Astrocyte of the spinal cord (primary cell): ENCODE data around the gene SCAF4.

ENCODE experiments used
- DNase-seq: peaks from one replicate; pipeline ENCODE4 v3.0.0; 2011; ENCODE audit warnings: low read depth, low spot score
- H3K4me3 ChIP-seq: 2 replicates; pipeline ENCODE4 v1.5.1; 2011; ENCODE audit warnings: low read depth, mild to moderate bottlenecking, low read length, moderate library complexity
- in situ Hi-C: cut with HindIII; loops from 2 replicates; pipeline ENCODE4 v1.10.0; 2017; ENCODE audit warnings: low sequenced_read_pairs
- TF ChIP-seq, protein P1 (sequence below): IDR thresholded peaks from 2 replicates; pipeline ENCODE4 v1.5.1; 2012; ENCODE audit warnings: low read depth, mild to moderate bottlenecking, low read length, inconsistent platforms

SCAF4 gene

DNA sequence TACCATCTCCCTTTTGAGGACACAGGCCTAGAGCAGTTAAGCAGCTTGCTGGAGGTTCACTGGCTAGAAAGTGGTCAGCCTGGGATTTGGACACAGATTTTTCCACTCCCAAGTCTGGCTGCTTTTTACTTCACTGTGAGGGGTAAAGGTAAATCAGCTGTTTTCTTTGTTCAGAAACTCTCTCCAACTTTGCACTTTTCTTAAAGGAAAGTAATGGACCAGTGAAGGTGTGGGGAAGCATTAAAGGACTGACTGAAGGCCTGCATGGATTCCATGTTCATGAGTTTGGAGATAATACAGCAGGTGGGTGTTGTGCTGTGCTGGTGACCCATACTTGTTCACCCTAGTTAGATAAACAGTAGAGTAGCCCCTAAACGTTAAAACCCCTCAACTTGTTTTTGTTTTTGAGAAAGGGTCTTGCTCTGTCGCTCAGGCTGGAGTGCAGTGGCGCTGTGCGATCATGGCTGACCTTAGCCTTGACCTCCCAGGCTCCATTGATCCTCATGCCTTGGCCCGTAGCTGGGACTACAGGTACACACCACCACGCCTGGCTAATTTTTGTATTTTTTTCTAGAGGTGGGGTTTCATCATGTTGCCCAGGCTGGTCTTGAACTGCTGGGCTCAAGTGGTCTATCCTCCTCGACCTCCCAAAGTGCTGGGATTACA, 68.2 kb downstream of the SCAF4 start:
- no peak overlapping the region for H3K4me3 ChIP-seq
- DNase-seq: no peak
- in situ Hi-C loops: no loop called here
- TF ChIP-seq, protein P1, sequence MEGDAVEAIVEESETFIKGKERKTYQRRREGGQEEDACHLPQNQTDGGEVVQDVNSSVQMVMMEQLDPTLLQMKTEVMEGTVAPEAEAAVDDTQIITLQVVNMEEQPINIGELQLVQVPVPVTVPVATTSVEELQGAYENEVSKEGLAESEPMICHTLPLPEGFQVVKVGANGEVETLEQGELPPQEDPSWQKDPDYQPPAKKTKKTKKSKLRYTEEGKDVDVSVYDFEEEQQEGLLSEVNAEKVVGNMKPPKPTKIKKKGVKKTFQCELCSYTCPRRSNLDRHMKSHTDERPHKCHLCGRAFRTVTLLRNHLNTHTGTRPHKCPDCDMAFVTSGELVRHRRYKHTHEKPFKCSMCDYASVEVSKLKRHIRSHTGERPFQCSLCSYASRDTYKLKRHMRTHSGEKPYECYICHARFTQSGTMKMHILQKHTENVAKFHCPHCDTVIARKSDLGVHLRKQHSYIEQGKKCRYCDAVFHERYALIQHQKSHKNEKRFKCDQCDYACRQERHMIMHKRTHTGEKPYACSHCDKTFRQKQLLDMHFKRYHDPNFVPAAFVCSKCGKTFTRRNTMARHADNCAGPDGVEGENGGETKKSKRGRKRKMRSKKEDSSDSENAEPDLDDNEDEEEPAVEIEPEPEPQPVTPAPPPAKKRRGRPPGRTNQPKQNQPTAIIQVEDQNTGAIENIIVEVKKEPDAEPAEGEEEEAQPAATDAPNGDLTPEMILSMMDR: no peak

DNA sequence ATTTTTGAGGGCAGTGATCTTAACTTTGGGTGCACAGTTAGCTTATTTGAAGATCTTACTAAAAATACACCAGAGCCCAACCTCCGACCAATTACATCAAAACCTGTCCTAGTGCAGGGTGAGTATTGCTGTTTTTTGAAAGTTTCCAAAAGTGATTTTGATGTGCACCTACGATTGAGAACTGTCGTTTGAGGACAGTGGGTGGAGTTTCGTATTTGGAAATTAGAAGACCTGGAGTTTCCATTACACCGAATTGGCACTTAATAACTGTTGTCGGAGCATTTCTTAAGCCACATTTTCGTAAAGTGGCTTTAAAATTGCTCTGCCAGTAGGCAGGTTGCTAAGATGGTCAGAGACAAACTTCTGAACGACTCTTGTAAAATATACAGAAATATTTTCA, 71.3 kb downstream of the SCAF4 start:
- no peak for DNase-seq
- in situ Hi-C loops: no loop called here
- TF ChIP-seq, protein P1: no peak
- peak overlapping the region; percentile 86 for H3K4me3 ChIP-seq

DNA sequence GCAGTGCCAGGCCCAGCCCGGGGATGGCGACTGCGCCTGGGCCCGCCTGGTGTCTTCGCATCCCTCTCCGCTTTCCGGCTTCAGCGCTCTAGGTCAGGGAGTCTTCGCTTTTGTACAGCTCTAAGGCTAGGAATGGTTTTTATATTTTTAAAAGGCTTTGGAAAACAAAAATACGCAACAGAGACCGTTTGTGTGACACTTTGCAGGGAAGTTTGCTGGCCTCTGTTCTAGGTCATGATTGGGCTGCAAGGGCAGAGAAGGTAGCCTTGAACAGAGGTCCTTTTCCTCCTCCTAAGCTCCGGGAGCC, 71.7 kb downstream of the SCAF4 start:
- peak; percentile 31 for DNase-seq
- H3K4me3 ChIP-seq: peak overlapping the region; percentile 86
- TF ChIP-seq, protein P1: no peak
- in situ Hi-C loops: no loop called here

DNA sequence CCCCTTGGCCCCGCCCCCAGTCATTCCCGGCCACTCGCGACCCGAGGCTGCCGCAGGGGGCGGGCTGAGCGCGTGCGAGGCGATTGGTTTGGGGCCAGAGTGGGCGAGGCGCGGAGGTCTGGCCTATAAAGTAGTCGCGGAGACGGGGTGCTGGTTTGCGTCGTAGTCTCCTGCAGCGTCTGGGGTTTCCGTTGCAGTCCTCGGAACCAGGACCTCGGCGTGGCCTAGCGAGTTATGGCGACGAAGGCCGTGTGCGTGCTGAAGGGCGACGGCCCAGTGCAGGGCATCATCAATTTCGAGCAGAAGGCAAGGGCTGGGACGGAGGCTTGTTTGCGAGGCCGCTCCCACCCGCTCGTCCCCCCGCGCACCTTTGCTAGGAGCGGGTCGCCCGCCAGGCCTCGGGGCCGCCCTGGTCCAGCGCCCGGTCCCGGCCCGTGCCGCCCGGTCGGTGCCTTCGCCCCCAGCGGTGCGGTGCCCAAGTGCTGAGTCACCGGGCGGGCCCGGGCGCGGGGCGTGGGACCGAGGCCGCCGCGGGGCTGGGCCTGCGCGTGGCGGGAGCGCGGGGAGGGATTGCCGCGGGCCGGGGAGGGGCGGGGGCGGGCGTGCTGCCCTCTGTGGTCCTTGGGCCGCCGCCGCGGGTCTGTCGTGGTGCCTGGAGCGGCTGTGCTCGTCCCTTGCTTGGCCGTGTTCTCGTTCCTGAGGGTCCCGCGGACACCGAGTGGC, 72.2 kb downstream of the SCAF4 start, which contains the start of gene SOD1:
TSS of gene SOD1 (plus strand) at position 158 of the 723 bp plus-strand sequence. CDS start at position 235, 77 bp downstream.
- in situ Hi-C loops: no loop called here
- H3K4me3 ChIP-seq: peak within 1 kb of the TSS; percentile 86
- TF ChIP-seq, protein P1: no peak
- peak; percentile 92 for DNase-seq

DNA sequence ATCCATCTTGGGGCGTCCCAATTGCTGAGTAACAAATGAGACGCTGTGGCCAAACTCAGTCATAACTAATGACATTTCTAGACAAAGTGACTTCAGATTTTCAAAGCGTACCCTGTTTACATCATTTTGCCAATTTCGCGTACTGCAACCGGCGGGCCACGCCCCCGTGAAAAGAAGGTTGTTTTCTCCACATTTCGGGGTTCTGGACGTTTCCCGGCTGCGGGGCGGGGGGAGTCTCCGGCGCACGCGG, 72.7 kb downstream of the SCAF4 start:
- in situ Hi-C loops: no loop called here
- peak overlapping the region; percentile 86 for H3K4me3 ChIP-seq
- TF ChIP-seq, protein P1: no peak
- no peak for DNase-seq

DNA sequence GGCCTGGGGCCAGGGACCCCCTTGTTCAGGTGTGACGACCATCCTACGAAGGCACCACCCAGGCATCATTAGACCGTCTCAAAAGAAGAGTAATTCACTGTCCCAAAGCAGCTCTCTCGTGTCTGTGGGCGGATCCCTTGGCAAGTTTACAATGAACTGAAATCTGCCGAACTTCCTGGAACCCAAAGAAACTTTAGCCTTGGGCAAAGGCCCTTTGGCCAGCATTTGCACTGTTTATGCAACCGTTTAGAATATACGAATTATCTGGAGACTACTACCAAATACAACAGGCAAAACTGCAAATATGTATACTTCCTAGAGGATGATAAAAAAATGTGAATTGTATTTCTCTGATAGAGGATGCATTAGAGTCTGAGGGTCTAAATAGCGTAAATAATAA, 73.9 kb downstream of the SCAF4 start:
- in situ Hi-C loops: no loop called here
- no peak for DNase-seq
- TF ChIP-seq, protein P1: no peak
- no peak overlapping the region for H3K4me3 ChIP-seq
